ENCODE data around the gene SERF2. TPM values are rescaled to one million over a fixed set of nuclear protein-coding genes. Genes with fewer than 3 reads are reported as not detected.

SERF2 gene
- total and polyA plus RNA-seq, 2 of the 13 experiments (the other 11 are each of a cell fraction or from before 2014, with no cell fraction given), result 811 to 1,257 TPM

- TF ChIP-seq AKNA (CRISPR knock-in tag; IDR thresholded peaks at IDR 0.05; ENCODE audit: borderline replicate concordance), result no peak
- TF ChIP-seq HOXA3 (CRISPR knock-in tag; IDR thresholded peaks at IDR 0.05), result peak; percentile 68; the same call in 1 of the 2 replicates
- TF ChIP-seq HHEX (CRISPR knock-in tag; IDR thresholded peaks at IDR 0.05), result 0 out of 2 replicates have a peak, but pooled peaks have one; percentile 27
- TF ChIP-seq EED (CRISPR knock-in tag; IDR thresholded peaks at IDR 0.05), result no peak
- TF ChIP-seq ZBTB42 (CRISPR knock-in tag; IDR thresholded peaks at IDR 0.05), result no peak
- no peak for TF ChIP-seq NR3C1 (CRISPR knock-in tag; IDR thresholded peaks at IDR 0.05)
- TF ChIP-seq, protein P1, sequence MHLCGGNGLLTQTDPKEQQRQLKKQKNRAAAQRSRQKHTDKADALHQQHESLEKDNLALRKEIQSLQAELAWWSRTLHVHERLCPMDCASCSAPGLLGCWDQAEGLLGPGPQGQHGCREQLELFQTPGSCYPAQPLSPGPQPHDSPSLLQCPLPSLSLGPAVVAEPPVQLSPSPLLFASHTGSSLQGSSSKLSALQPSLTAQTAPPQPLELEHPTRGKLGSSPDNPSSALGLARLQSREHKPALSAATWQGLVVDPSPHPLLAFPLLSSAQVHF (CRISPR knock-in tag; IDR thresholded peaks at IDR 0.05), result no peak
- peak; percentile 51; the same call in 1 of the 2 replicates for TF ChIP-seq ZNF136 (CRISPR knock-in tag; IDR thresholded peaks at IDR 0.05; ENCODE audit: low read depth)
- TF ChIP-seq ZFP90 (CRISPR knock-in tag; IDR thresholded peaks at IDR 0.05; ENCODE audit: borderline replicate concordance), result peak; percentile 60
- 0 out of 2 replicates have a peak, but pooled peaks have one; percentile 17 for TF ChIP-seq DPF2 (CRISPR knock-in tag; IDR thresholded peaks at IDR 0.05; ENCODE audit: borderline replicate concordance, low read depth)
- no peak for TF ChIP-seq ZNF710 (CRISPR knock-in tag; IDR thresholded peaks at IDR 0.05; ENCODE audit: borderline replicate concordance)
- 0 out of 2 replicates have a peak, but pooled peaks have one; percentile 39 for TF ChIP-seq ZNF646 (CRISPR knock-in tag; IDR thresholded peaks at IDR 0.05)
- TF ChIP-seq CBX1 (IDR thresholded peaks at IDR 0.05; ENCODE audit: low read depth), result no peak
Measured at GRCh38 chr15:43777267-43777914, 14.7 kb upstream of the SERF2 start (continued).

Measured in HepG2 (cell line).